IgD-negative memory B cell (primary cell): ENCODE measurements around the gene POTEF. TPM values are rescaled to one million over a fixed set of nuclear protein-coding genes. Genes with fewer than 3 reads are reported as not detected.
A peak's percentile ranks its signal among the peaks of the same experiment; 100 is the strongest.
"Not testable (repeated sequence)": the region's sequence is repeated elsewhere in the genome, so short reads cannot be mapped to it uniquely, and the experiment has no call there.

Experiments
- H3K27ac Mint-ChIP-seq, 3 donors: one replicate each; pipeline ENCODE4 v1.8.0; 2020 to 2022; ENCODE audit warnings: mild to moderate bottlenecking in 3 of 3, mixed read lengths in 3 of 3, moderate library complexity in 1 of 3
- H3K27me3 Mint-ChIP-seq: one replicate; pipeline ENCODE4 v1.8.0; 2021; ENCODE audit warnings: mixed read lengths
- H3K36me3 Mint-ChIP-seq: one replicate; pipeline ENCODE4 v1.8.0; 2020; ENCODE audit warnings: mild to moderate bottlenecking, mixed read lengths
- H3K4me1 Mint-ChIP-seq, 3 donors: one replicate each; pipeline ENCODE4 v1.8.0; 2020 to 2022; ENCODE audit warnings: mixed read lengths in 3 of 3, mild to moderate bottlenecking in 1 of 3
- H3K4me3 Mint-ChIP-seq, 4 donors: one replicate each; pipeline ENCODE4 v1.8.0; 2020 to 2022; ENCODE audit warnings: mild to moderate bottlenecking in 4 of 4, mixed read lengths in 4 of 4, moderate library complexity in 3 of 4
- H3K9me3 Mint-ChIP-seq, 3 donors: one replicate each; pipeline ENCODE4 v1.8.0; 2020 to 2021; ENCODE audit warnings: mixed read lengths in 3 of 3, mild to moderate bottlenecking in 1 of 3
- polyA plus RNA-seq: library from polyadenylated mRNA; unstranded; fragments of 300-500 nt; fragmentation: Illumina TruSeq; gene quantifications from one replicate; pipeline ENCODE4 v1.2.3, GENCODE V29; 2021

Gene POTEF
- polyA plus RNA-seq, 1 donor from 2014 or later, result not detected

GRCh38 chr2:130142396-130143265 lies 13.6 kb upstream of the POTEF start:
- not testable (repeated sequence) for H3K9me3 Mint-ChIP-seq, H3K36me3 Mint-ChIP-seq, H3K27ac Mint-ChIP-seq, H3K4me1 Mint-ChIP-seq
- Mint-ChIP-seq H3K27me3 (peaks cover 10% of the 10 kb centered on the region), H3K4me3 (peak overlapping the region in 1 of 4 donors; percentile 21)

- not testable (repeated sequence) for H3K36me3 Mint-ChIP-seq, H3K9me3 Mint-ChIP-seq, H3K4me3 Mint-ChIP-seq, H3K27ac Mint-ChIP-seq, H3K4me1 Mint-ChIP-seq
- peaks cover 10% of the 10 kb centered on the region for H3K27me3 Mint-ChIP-seq
Observed at GRCh38 chr2:130141645-130142370, 12.8 kb upstream of the POTEF start.

GRCh38 chr2:130141002-130141401 lies 12.0 kb upstream of the POTEF start:
- not testable (repeated sequence) for H3K4me3 Mint-ChIP-seq, H3K9me3 Mint-ChIP-seq, H3K27ac Mint-ChIP-seq, H3K4me1 Mint-ChIP-seq, H3K36me3 Mint-ChIP-seq
- H3K27me3 Mint-ChIP-seq, result peaks cover 10% of the 10 kb centered on the region

- peaks cover 10% of the 10 kb centered on the region for H3K27me3 Mint-ChIP-seq
- H3K27ac Mint-ChIP-seq, H3K4me1 Mint-ChIP-seq, H3K4me3 Mint-ChIP-seq, H3K9me3 Mint-ChIP-seq, H3K36me3 Mint-ChIP-seq: not testable (repeated sequence)
Observed at GRCh38 chr2:130140516-130140915, 11.5 kb upstream of the POTEF start.

- not testable (repeated sequence) for H3K4me1 Mint-ChIP-seq, H3K4me3 Mint-ChIP-seq, H3K9me3 Mint-ChIP-seq, H3K27me3 Mint-ChIP-seq, H3K36me3 Mint-ChIP-seq, H3K27ac Mint-ChIP-seq
Observed at GRCh38 chr2:130139331-130140280, 10.6 kb upstream of the POTEF start.

- not testable (repeated sequence) for H3K4me1 Mint-ChIP-seq, H3K27ac Mint-ChIP-seq, H3K36me3 Mint-ChIP-seq, H3K4me3 Mint-ChIP-seq, H3K27me3 Mint-ChIP-seq, H3K9me3 Mint-ChIP-seq
Observed at GRCh38 chr2:130138841-130139251, 9.8 kb upstream of the POTEF start.

- not testable (repeated sequence) for H3K4me3 Mint-ChIP-seq, H3K9me3 Mint-ChIP-seq, H3K27me3 Mint-ChIP-seq, H3K36me3 Mint-ChIP-seq, H3K27ac Mint-ChIP-seq, H3K4me1 Mint-ChIP-seq
Observed at GRCh38 chr2:130138326-130138725, 9.3 kb upstream of the POTEF start.

GRCh38 chr2:130137118-130137517 lies 8.1 kb upstream of the POTEF start:
- not testable (repeated sequence) for H3K36me3 Mint-ChIP-seq, H3K27me3 Mint-ChIP-seq

GRCh38 chr2:130136546-130136945 lies 7.5 kb upstream of the POTEF start:
- not testable (repeated sequence) for H3K4me1 Mint-ChIP-seq, H3K27me3 Mint-ChIP-seq, H3K27ac Mint-ChIP-seq, H3K4me3 Mint-ChIP-seq, H3K36me3 Mint-ChIP-seq, H3K9me3 Mint-ChIP-seq

More at GRCh38 chr2:130137118-130137517, 8.1 kb upstream of the POTEF start:
- H3K4me1 Mint-ChIP-seq, H3K4me3 Mint-ChIP-seq, H3K9me3 Mint-ChIP-seq, H3K27ac Mint-ChIP-seq: not testable (repeated sequence)

- no peak overlapping the region for H3K27ac Mint-ChIP-seq
- no peaks in the 10 kb centered on the region for H3K27me3 Mint-ChIP-seq
- no peak overlapping the region for H3K4me3 Mint-ChIP-seq
- H3K9me3 Mint-ChIP-seq, result no peaks in the 10 kb centered on the region
- H3K4me1 Mint-ChIP-seq, result peaks cover 0 to 2% (median 0%) of the 10 kb centered on the region in 3 donors
- H3K36me3 Mint-ChIP-seq, result no peaks in the 10 kb centered on the region
Observed at GRCh38 chr2:130135692-130136541, 6.9 kb upstream of the POTEF start.

- H3K27ac Mint-ChIP-seq, H3K4me1 Mint-ChIP-seq, H3K27me3 Mint-ChIP-seq, H3K9me3 Mint-ChIP-seq, H3K4me3 Mint-ChIP-seq, H3K36me3 Mint-ChIP-seq: not testable (repeated sequence)
Observed at GRCh38 chr2:130128464-130128863, 558 bp downstream of the POTEF start.

GRCh38 chr2:130127726-130128125 lies 1.3 kb downstream of the POTEF start:
- H3K27me3 Mint-ChIP-seq, H3K4me3 Mint-ChIP-seq, H3K4me1 Mint-ChIP-seq, H3K36me3 Mint-ChIP-seq, H3K9me3 Mint-ChIP-seq, H3K27ac Mint-ChIP-seq: not testable (repeated sequence)

- not testable (repeated sequence) for H3K4me1 Mint-ChIP-seq, H3K27me3 Mint-ChIP-seq, H3K36me3 Mint-ChIP-seq, H3K4me3 Mint-ChIP-seq, H3K9me3 Mint-ChIP-seq, H3K27ac Mint-ChIP-seq
Observed at GRCh38 chr2:130120924-130121323, 8.1 kb downstream of the POTEF start.

- H3K4me3 Mint-ChIP-seq, H3K27ac Mint-ChIP-seq, H3K4me1 Mint-ChIP-seq, H3K27me3 Mint-ChIP-seq, H3K9me3 Mint-ChIP-seq, H3K36me3 Mint-ChIP-seq: not testable (repeated sequence)
Observed at GRCh38 chr2:130102597-130103363, 26.2 kb downstream of the POTEF start.
